ENCODE data around the gene ARRDC5. TPM values are rescaled to one million over a fixed set of nuclear protein-coding genes. Genes with fewer than 3 reads are reported as not detected.
"Not testable (repeated sequence)": the region's sequence is repeated elsewhere in the genome, so short reads cannot be mapped to it uniquely, and the experiment has no call there.

The ARRDC5 gene
- total RNA-seq, 1 donor from 2014 or later: not detected

- no peaks in the 10 kb centered on the region for H3K79me2 ChIP-seq (ENCODE audit: low read depth)
- peak overlapping the region; percentile 63 for H3K27ac Mint-ChIP-seq
- no peaks in the 10 kb centered on the region for H3K9me3 Mint-ChIP-seq
- no peak overlapping the region for H3K4me3 ChIP-seq
- peaks cover 9% of the 10 kb centered on the region for H3K4me1 Mint-ChIP-seq
- no peaks in the 10 kb centered on the region for H3K9me3 ChIP-seq (ENCODE audit: low read depth)
- TF ChIP-seq CTCF (IDR thresholded peaks at IDR 0.05): no peak
- no peak for TF ChIP-seq EZH2phosphoT487 (IDR thresholded peaks at IDR 0.05)
- no peak for TF ChIP-seq EZH2 (IDR thresholded peaks at IDR 0.05)
- H3K9ac ChIP-seq: no peak overlapping the region
- no peaks in the 10 kb centered on the region for H4K20me1 ChIP-seq (ENCODE audit: low read depth)
- peaks cover 4% of the 10 kb centered on the region for H3F3A ChIP-seq (ENCODE audit: low read depth)
- no peak overlapping the region for H3K27ac ChIP-seq
- H3K4me1 ChIP-seq: no peaks in the 10 kb centered on the region
- no peaks in the 10 kb centered on the region for H3K36me3 ChIP-seq
- DNase-seq (ENCODE audit: low spot score): no peak
- peaks cover 2% of the 10 kb centered on the region for H3K27me3 Mint-ChIP-seq (ENCODE audit: insufficient read depth, low read depth)
- H3K27me3 ChIP-seq: no peaks in the 10 kb centered on the region
- H3K4me2 ChIP-seq: no peak overlapping the region
- no peak overlapping the region for H3K4me3 Mint-ChIP-seq
- no peaks in the 10 kb centered on the region for H3K36me3 Mint-ChIP-seq
- no peak overlapping the region for H2AFZ ChIP-seq (replicated peaks)
Measured at GRCh38 chr19:4897146-4897545, 5.5 kb downstream of the ARRDC5 start.

- H3K4me1 ChIP-seq: no peaks in the 10 kb centered on the region
- H4K20me1 ChIP-seq (ENCODE audit: low read depth): no peaks in the 10 kb centered on the region
- no peak overlapping the region for H3K9ac ChIP-seq
- Mint-ChIP-seq H3K36me3 (no peaks in the 10 kb centered on the region), H3K27me3 (ENCODE audit: insufficient read depth, low read depth) (peaks cover 5% of the 10 kb centered on the region), H3K4me3 (no peak overlapping the region), H3K27ac (peak overlapping the region; percentile 61), H3K9me3 (no peaks in the 10 kb centered on the region), H3K4me1 (peaks cover 9% of the 10 kb centered on the region)
- H3F3A ChIP-seq (ENCODE audit: low read depth): peaks cover 4% of the 10 kb centered on the region
- no peaks in the 10 kb centered on the region for H3K27me3 ChIP-seq
- no peak overlapping the region for H3K4me3 ChIP-seq
- H3K9me3 ChIP-seq (ENCODE audit: low read depth): no peaks in the 10 kb centered on the region
- no peak for TF ChIP-seq EZH2phosphoT487 (IDR thresholded peaks at IDR 0.05)
- no peak for TF ChIP-seq CTCF (IDR thresholded peaks at IDR 0.05)
- TF ChIP-seq EZH2 (IDR thresholded peaks at IDR 0.05): no peak
- H2AFZ ChIP-seq (replicated peaks): no peak overlapping the region
- no peak overlapping the region for H3K4me2 ChIP-seq
- H3K27ac ChIP-seq: no peak overlapping the region
- no peaks in the 10 kb centered on the region for H3K36me3 ChIP-seq
- no peak for DNase-seq (ENCODE audit: low spot score)
- H3K79me2 ChIP-seq (ENCODE audit: low read depth): no peaks in the 10 kb centered on the region
Measured at GRCh38 chr19:4896372-4896771, 6.3 kb downstream of the ARRDC5 start.

GRCh38 chr19:4892962-4893361 is 9.7 kb downstream of the ARRDC5 start:
- not testable (repeated sequence) for H3K4me1 Mint-ChIP-seq; DNase-seq (ENCODE audit: low spot score); H3K9me3 Mint-ChIP-seq; H3K36me3 Mint-ChIP-seq; H3K9ac ChIP-seq; H3K36me3 ChIP-seq; H3K27me3 Mint-ChIP-seq (ENCODE audit: insufficient read depth, low read depth); H2AFZ ChIP-seq (replicated peaks); H4K20me1 ChIP-seq (ENCODE audit: low read depth); H3K27ac ChIP-seq; H3K27me3 ChIP-seq; H3K9me3 ChIP-seq (ENCODE audit: low read depth); H3K27ac Mint-ChIP-seq; H3K4me2 ChIP-seq; H3F3A ChIP-seq (ENCODE audit: low read depth); H3K4me3 ChIP-seq; H3K4me3 Mint-ChIP-seq; H3K79me2 ChIP-seq (ENCODE audit: low read depth); H3K4me1 ChIP-seq

GRCh38 chr19:4891066-4891465 is 11.6 kb downstream of the ARRDC5 start:
- no peak for TF ChIP-seq CTCF (IDR thresholded peaks at IDR 0.05)
- TF ChIP-seq EZH2 (IDR thresholded peaks at IDR 0.05): no peak
- no peak for TF ChIP-seq EZH2phosphoT487 (IDR thresholded peaks at IDR 0.05)
- Mint-ChIP-seq H3K9me3 (no peaks in the 10 kb centered on the region), H3K27ac (no peak overlapping the region), H3K27me3 (ENCODE audit: insufficient read depth, low read depth) (peaks cover 7% of the 10 kb centered on the region), H3K4me1 (peaks cover 7% of the 10 kb centered on the region), H3K4me3 (peak overlapping the region; percentile 15), H3K36me3 (no peaks in the 10 kb centered on the region)
- H3K36me3 ChIP-seq: no peaks in the 10 kb centered on the region
- no peaks in the 10 kb centered on the region for H3K9me3 ChIP-seq (ENCODE audit: low read depth)
- H3K4me3 ChIP-seq: no peak overlapping the region
- H3K27ac ChIP-seq: no peak overlapping the region
- H3K27me3 ChIP-seq: no peaks in the 10 kb centered on the region
- no peak overlapping the region for H3K9ac ChIP-seq
- no peak for DNase-seq (ENCODE audit: low spot score)
- H2AFZ ChIP-seq (replicated peaks): no peak overlapping the region
- no peaks in the 10 kb centered on the region for H4K20me1 ChIP-seq (ENCODE audit: low read depth)
- H3K4me2 ChIP-seq: no peak overlapping the region
- H3F3A ChIP-seq (ENCODE audit: low read depth): peaks cover 4% of the 10 kb centered on the region
- no peaks in the 10 kb centered on the region for H3K4me1 ChIP-seq
- no peaks in the 10 kb centered on the region for H3K79me2 ChIP-seq (ENCODE audit: low read depth)

Measured in neural progenitor cell (in vitro differentiated cells).